ENCODE data around the gene HMCN2. TPM values are rescaled to one million over a fixed set of nuclear protein-coding genes. Genes with fewer than 3 reads are reported as not detected.

The HMCN2 gene
- polyA plus RNA-seq, 1 experiment, result under 0.01 TPM

DNA sequence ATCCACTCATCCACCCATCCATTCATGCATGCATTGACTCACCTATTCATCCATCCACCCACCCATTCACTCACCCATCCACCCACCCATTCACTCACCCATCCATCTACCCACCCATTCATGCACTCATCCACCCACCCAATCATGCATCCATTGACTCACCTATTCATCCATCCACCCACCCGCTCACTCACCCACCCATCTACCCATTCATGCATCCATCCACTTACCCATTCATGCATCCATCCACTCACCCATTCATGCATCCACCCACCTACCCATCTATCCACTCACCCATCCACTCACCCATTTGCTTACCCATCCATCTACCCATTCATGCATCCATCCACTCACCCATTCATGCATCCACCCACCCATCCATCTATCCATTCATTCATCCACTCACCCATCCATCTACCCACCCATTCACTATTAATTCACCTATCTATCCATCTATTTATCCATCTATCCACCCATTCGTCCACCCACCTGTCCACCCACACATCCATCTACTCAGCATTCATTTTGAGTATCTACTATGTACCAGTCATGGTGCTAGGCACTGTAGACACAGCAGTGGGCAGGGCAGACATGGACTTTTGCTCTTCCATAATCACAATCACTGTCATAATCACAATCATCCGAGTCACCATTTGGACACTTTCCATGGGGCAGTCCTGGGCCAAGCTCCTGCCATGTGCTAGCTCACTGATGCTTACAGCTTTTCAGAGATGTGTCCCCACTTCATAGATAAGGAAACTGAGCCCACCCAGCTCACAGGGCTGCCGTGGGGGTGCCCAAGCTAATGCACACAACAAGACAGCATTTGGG lies 34.4 kb downstream of the HMCN2 start:
- Histone ChIP-seq H3K27ac (ENCODE audit: low read depth, low read length) (no peak overlapping the region), H3K27me3 (ENCODE audit: control insufficient read depth, insufficient read depth, low read length) (peaks cover 30% of the 10 kb centered on the region), H3K4me3 (ENCODE audit: low read depth, low read length) (no peak overlapping the region), H3K9me3 (ENCODE audit: control insufficient read depth, insufficient read depth, low read length) (no peaks in the 10 kb centered on the region; the same call in 1 of the 2 replicates)
- POLR2A ChIA-PET, result no interaction called here
- TF ChIP-seq, protein P1, sequence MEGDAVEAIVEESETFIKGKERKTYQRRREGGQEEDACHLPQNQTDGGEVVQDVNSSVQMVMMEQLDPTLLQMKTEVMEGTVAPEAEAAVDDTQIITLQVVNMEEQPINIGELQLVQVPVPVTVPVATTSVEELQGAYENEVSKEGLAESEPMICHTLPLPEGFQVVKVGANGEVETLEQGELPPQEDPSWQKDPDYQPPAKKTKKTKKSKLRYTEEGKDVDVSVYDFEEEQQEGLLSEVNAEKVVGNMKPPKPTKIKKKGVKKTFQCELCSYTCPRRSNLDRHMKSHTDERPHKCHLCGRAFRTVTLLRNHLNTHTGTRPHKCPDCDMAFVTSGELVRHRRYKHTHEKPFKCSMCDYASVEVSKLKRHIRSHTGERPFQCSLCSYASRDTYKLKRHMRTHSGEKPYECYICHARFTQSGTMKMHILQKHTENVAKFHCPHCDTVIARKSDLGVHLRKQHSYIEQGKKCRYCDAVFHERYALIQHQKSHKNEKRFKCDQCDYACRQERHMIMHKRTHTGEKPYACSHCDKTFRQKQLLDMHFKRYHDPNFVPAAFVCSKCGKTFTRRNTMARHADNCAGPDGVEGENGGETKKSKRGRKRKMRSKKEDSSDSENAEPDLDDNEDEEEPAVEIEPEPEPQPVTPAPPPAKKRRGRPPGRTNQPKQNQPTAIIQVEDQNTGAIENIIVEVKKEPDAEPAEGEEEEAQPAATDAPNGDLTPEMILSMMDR (IDR thresholded peaks at IDR 0.05; ENCODE audit: low read depth, low read length), result no peak
- CTCF ChIA-PET, result interaction anchor here (0.5 kb wide), 1 partner anchor 63 kb away, joined by 3 read pairs; no protein-coding TSS in a partner anchor
- no peak for DNase-seq (ENCODE audit: low read depth, low spot score)

- Histone ChIP-seq H3K27me3 (ENCODE audit: control insufficient read depth, insufficient read depth, low read length) (peaks cover 35% of the 10 kb centered on the region), H3K27ac (ENCODE audit: low read depth, low read length) (no peak overlapping the region), H3K4me3 (ENCODE audit: low read depth, low read length) (no peak overlapping the region), H3K9me3 (ENCODE audit: control insufficient read depth, insufficient read depth, low read length) (no peaks in the 10 kb centered on the region; the same call in 1 of the 2 replicates)
- TF ChIP-seq, protein P1 (IDR thresholded peaks at IDR 0.05; ENCODE audit: low read depth, low read length), result no peak
- POLR2A ChIA-PET, result no interaction called here
- no peak for DNase-seq (ENCODE audit: low read depth, low spot score)
- CTCF ChIA-PET, result no interaction called here
Observed at GRCh38 chr9:130300739-130301138, 35.2 kb downstream of the HMCN2 start.

GRCh38 chr9:130301483-130302286 lies 36.1 kb downstream of the HMCN2 start:
- no peak for DNase-seq (ENCODE audit: low read depth, low spot score)
- H3K9me3 ChIP-seq (ENCODE audit: control insufficient read depth, insufficient read depth, low read length), result no peaks in the 10 kb centered on the region; the same call in 1 of the 2 replicates
- POLR2A ChIA-PET, result interaction anchor here (0.6 kb wide), 1 partner anchor 111 kb away, joined by 3 read pairs; no protein-coding TSS in a partner anchor
- peaks cover 37% of the 10 kb centered on the region for H3K27me3 ChIP-seq (ENCODE audit: control insufficient read depth, insufficient read depth, low read length)
- H3K4me3 ChIP-seq (ENCODE audit: low read depth, low read length), result no peak overlapping the region
- TF ChIP-seq, protein P1 (IDR thresholded peaks at IDR 0.05; ENCODE audit: low read depth, low read length), result no peak
- no peak overlapping the region for H3K27ac ChIP-seq (ENCODE audit: low read depth, low read length)
- CTCF ChIA-PET, result interaction anchor here (1.4 kb wide), 1 partner anchor 20 kb away, joined by 3 read pairs; no protein-coding TSS in a partner anchor

GRCh38 chr9:130302785-130303612 lies 37.4 kb downstream of the HMCN2 start:
- H3K27me3 ChIP-seq (ENCODE audit: control insufficient read depth, insufficient read depth, low read length), result peaks cover 46% of the 10 kb centered on the region
- DNase-seq (ENCODE audit: low read depth, low spot score), result no peak
- H3K4me3 ChIP-seq (ENCODE audit: low read depth, low read length), result no peak overlapping the region
- ChIA-PET POLR2A (no interaction called here), CTCF (interaction anchor here (0.8 to 1.4 kb wide), 2 partner anchors 18 to 66 kb away, joined by 3 to 6 read pairs; no protein-coding TSS in a partner anchor)
- TF ChIP-seq, protein P1 (IDR thresholded peaks at IDR 0.05; ENCODE audit: low read depth, low read length), result no peak
- no peak overlapping the region for H3K27ac ChIP-seq (ENCODE audit: low read depth, low read length)
- H3K9me3 ChIP-seq (ENCODE audit: control insufficient read depth, insufficient read depth, low read length), result no peaks in the 10 kb centered on the region; the same call in 1 of the 2 replicates

Data from AG04450 (cell line).